OCI-M2 (cell line): ENCODE data around the gene ENTHD1.

Source experiments
- DNase-seq: peaks from one replicate; lab custom pipeline; 2025; ENCODE audit not compliant: unreplicated experiment; lab: John Stamatoyannopoulos, UW

The ENTHD1 gene

DNA sequence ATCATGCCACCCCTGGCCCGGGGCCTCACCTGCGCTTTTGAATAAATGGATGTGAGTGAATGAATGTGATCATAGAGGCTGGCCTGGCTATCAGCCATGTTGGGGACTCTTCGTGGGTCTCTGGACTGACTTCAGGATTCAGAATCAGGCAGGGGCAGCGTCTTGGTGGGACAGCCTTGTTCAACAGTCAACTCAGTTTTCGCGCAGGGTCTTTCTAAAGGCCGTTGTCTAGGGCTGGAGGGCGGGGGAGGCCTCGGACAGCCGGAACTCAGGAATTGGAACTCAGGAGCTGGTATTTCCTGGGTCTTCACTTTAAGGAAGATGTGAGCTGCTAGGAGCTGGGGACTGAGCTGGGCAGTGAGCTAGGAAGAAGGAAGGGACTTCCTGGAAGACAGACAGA, 177.0 kb downstream of the ENTHD1 start:
- no peak for DNase-seq

DNA sequence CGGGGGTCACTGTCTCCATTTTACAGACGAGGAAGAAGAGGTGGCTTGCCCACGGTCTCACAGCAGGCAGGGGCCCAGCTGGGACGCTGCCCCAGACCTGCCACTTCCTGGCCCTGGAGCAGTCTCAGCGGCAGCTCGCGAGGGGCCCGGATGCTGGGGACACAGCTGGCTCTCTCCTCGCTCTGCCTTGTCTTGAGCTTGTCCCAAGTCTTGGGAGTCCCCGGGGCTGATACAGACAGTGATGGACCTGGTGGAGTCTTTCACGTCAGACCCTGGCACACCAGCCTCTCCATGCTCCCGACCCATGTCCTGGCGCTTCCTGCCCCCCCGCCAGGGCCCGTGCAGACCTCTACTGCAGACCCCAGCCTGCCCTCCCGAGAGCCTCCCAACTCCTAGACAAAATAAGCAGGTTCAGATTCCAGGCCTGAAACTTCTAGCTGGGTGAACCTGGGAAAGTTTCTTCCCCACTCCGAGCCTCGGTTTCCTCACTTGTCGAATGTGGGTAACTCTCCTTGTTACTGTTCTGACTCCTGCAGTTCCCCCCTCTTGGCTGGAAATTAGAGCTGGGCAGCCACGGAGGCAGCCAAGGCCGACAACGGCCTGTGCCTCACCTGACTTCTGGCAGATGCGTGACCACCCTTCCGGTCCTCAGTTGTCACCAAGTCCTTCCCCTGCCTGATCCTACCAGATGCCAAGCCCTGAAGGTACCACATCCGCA, 177.6 kb downstream of the ENTHD1 start:
- DNase-seq: no peak

GRCh38 chr22:39714321-39714720, 179.2 kb downstream of the ENTHD1 start:
- no peak for DNase-seq

GRCh38 chr22:39713799-39714290, 179.7 kb downstream of the ENTHD1 start:
- DNase-seq: no peak

DNA sequence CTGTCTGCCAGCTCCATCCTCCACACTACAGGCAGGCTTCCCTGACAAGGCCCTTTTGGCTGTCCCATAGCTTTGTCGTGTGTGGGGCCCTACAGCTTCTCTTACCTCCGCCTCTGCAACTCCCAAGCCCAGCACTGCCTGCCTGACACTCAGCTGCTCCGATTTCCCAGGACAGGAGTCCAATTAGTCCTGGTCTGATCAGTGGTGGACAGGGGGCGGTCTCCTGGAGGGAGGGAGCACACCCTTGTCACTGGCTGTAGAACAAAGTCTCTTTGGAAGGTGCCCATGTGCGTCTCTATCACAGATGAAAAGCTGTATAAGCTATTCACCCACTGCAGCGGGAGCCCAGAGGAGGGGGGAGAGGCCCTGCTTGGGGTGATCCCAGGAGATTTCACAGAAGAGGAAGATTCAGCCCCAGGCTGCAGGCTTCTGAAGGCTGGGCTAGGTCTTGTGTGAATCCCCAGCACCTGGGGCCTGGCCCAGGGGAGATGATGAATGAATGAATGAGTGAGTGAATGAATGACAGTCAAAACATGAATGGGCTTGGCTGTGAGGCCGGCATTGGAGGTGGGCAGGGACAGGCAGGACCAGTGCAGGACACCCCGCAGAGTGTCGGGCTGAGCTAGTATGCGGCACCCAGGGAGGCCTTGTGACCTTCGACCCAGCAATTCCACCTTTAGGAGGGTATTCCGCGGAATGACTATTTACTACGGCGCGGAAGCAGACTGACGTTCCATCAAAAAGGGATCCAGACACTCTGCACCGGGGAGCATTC, 180.6 kb downstream of the ENTHD1 start:
- DNase-seq: no peak

GRCh38 chr22:39712081-39712480, 181.5 kb downstream of the ENTHD1 start:
- no peak for DNase-seq

GRCh38 chr22:39710380-39711150, 183.0 kb downstream of the ENTHD1 start:
- no peak for DNase-seq

DNA sequence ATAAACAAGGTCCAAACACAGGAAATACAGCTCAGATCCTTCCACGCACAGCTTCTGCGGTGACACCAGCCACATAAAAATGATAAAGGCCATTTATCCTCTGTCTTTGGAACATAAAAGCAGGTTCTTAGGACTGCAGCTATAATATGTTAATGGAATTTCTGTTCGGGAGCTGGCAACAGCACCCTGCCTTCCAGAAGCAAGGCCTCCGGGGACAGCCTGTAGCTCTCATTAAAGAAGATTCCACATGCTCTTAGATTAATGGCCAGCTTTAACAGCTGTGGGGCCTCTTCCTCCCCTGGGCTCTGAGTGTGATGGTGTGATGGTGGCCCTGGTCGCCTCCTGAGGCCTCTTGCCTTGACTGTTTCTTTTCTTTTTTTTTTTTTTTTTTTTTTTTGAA, 185.7 kb downstream of the ENTHD1 start:
- DNase-seq: no peak

- no peak for DNase-seq
Observed at GRCh38 chr22:39707351-39707750, 186.2 kb downstream of the ENTHD1 start.

- no peak for DNase-seq
Observed at GRCh38 chr22:39706376-39707140, 187.0 kb downstream of the ENTHD1 start.

DNA sequence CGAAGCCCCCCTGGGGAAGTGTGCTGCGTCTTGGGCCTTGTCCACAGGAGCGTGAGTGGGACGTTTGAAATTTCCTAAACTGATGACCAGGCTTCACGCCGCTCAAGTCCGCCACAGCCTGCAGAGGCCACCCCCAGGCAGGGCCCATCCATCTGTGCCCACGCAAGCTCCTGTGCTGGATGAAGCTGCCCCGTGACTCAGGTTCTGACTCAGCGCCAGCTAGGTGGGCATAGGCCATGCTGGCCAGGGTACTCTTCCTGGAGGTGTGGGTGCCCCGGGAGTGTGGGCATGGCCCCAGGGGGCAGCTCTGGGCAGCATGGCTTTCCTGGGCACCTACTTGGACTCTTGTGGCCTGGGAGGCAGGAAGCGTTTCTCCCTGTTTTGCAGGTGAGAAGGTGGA, 188.2 kb downstream of the ENTHD1 start:
- no peak for DNase-seq

DNA sequence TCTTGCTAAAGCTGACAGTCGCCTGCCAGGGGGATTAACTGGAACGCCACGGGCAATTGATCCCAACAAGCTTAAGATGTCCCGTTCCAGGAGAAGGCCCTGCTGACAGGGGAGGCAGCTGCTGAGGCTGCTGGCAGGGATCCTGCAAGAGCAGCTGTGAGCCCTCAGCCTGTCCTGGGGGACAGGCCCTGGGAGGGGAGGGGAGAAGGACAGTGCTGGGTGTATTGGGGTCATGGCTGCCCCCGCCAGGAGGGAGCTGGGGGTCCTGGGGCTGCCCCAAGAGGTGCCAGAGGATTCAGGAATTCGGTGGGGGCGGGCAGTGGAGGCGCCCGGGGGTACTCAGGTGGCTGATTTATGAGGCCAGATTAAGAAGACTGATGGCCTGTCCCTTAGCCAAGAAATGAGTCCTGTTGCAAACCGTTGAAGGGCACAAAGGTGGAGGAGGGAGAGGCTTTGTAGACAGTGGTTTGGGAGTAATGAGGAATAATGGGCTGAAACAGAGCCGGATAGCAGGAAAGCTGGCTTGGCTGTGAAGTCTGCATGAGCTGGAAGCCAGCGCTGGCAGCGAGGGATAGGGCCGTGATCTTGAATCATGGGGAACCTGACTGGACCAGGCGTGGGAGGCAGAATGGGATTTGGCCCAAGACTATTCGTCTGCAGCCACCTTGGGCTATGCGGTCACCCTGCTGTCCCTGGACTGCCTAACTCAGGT, 189.5 kb downstream of the ENTHD1 start:
- DNase-seq: no peak

- DNase-seq: no peak
Observed at GRCh38 chr22:39703091-39703490, 190.5 kb downstream of the ENTHD1 start.

GRCh38 chr22:39700565-39700964, 193.0 kb downstream of the ENTHD1 start:
- no peak for DNase-seq

GRCh38 chr22:39699631-39700360, 193.8 kb downstream of the ENTHD1 start:
- no peak for DNase-seq

DNA sequence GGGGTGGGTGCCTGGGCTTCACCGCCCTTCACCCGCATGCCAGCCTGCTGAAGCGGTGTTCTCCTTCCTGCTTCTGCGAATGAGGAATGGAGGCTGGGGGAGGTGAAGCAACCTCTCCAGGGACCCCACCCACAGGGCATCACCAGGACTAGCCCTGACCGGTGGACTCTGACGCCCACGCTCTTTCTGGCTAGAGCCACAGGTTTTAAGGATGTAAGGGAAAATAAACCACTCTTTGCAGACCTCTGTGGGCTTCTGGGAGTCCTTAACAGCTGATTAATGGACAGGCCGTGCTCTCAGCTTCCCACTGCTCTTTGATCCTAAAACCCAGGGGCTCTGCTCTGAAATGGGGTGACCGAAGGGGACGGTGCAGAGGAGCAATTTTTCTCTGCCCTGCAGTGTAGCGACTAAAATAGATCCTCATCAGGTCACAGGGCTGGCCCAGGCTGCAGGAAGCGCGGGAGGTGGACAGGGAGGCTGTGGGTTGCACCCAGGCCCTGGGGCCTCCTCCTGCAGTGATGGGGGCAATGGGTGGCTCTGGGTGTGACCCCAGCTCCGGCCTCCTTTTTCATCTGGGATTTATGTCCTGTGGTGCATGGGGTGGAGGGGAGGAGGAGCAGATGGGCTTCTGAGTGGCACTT, 195.7 kb downstream of the ENTHD1 start:
- no peak for DNase-seq

DNA sequence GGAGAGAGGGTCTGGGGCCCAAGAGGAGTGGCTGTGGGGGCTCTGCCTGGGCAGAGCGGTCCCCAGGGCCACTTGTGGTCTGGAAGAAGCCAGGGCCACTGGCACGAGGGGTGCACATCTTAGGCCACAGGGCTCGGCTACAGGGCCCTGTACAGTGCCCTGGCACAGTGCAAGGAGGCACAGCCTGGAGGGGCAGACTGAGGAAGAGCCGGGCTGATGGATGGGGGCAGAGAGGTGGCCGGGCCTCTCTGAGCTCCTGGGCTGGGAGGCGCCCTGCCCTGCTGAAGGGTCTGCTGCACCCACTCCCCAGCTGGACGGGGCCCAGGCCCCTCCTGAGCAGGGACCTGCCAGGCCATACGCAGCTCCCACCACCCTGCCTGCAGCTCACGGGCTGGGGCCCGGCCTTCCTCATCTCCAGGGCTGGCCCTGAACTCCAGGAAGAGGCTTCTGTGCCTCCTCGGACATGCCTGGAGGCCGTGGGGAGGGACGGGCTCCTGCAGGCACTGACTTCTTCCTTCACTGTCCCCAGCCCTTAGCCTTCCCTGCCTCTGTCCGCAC, 199.5 kb downstream of the ENTHD1 start:
- no peak for DNase-seq
